HG02610 (cell line): Measurements from ENCODE around the gene CD19.
"Not testable (repeated sequence)": the region's sequence is repeated elsewhere in the genome, so short reads cannot be mapped to it uniquely, and the experiment has no call there.

ENCODE experiments used
- ATAC-seq: cut with Tn5 transposase; IDR thresholded peaks from one replicate; pipeline ENCODE4 v1.9.1; 2021; ENCODE audit warnings: mild to moderate bottlenecking, moderate library complexity; ENCODE audit not compliant: unreplicated experiment

Gene CD19

GRCh38 chr16:28931801-28932225, at the start of gene CD19:
Gene CD19 (plus strand): TSS chr16:28931971. CDS start chr16:28932001, 30 bp downstream.
- ATAC-seq, result no peak

GRCh38 chr16:28882551-28883160, 49.1 kb upstream of the CD19 start:
- ATAC-seq, result no peak

GRCh38 chr16:28883221-28883996, 48.4 kb upstream of the CD19 start:
- no peak for ATAC-seq

- ATAC-seq, result no peak
Observed at GRCh38 chr16:28884045-28884444, 47.7 kb upstream of the CD19 start.

GRCh38 chr16:28886945-28887344, 44.8 kb upstream of the CD19 start:
- ATAC-seq, result no peak

- not testable (repeated sequence) for ATAC-seq
Observed at GRCh38 chr16:28890355-28890754, 41.4 kb upstream of the CD19 start.

GRCh38 chr16:28891964-28892890, 39.5 kb upstream of the CD19 start:
- no peak for ATAC-seq

GRCh38 chr16:28893291-28893690, 38.5 kb upstream of the CD19 start:
- ATAC-seq, result no peak

GRCh38 chr16:28895609-28896008, 36.2 kb upstream of the CD19 start:
- ATAC-seq, result no peak

GRCh38 chr16:28897826-28898225, 33.9 kb upstream of the CD19 start:
- no peak for ATAC-seq

GRCh38 chr16:28898266-28898665, 33.5 kb upstream of the CD19 start:
- ATAC-seq, result no peak

GRCh38 chr16:28898942-28899341, 32.8 kb upstream of the CD19 start:
- ATAC-seq, result no peak

- ATAC-seq, result no peak
Observed at GRCh38 chr16:28899882-28900590, 31.7 kb upstream of the CD19 start.

- ATAC-seq, result no peak
Observed at GRCh38 chr16:28900601-28901000, 31.2 kb upstream of the CD19 start.

GRCh38 chr16:28901862-28902261, 29.9 kb upstream of the CD19 start:
- no peak for ATAC-seq

GRCh38 chr16:28902909-28903308, 28.9 kb upstream of the CD19 start:
- no peak for ATAC-seq

- no peak for ATAC-seq
Observed at GRCh38 chr16:28903344-28904042, 28.3 kb upstream of the CD19 start.

GRCh38 chr16:28904363-28904762, 27.4 kb upstream of the CD19 start:
- ATAC-seq, result no peak

GRCh38 chr16:28904828-28905227, 26.9 kb upstream of the CD19 start:
- ATAC-seq, result no peak

GRCh38 chr16:28905229-28905754, 26.5 kb upstream of the CD19 start:
- ATAC-seq, result no peak
